IMR-90 (cell line): ENCODE data around the gene RFK. TPM values are rescaled to one million over a fixed set of nuclear protein-coding genes. Genes with fewer than 3 reads are reported as not detected.

ENCODE experiments used
- ATAC-seq: fragments of 200-7000 bp; cut with Tn5 transposase; 2 replicates; pipeline ENCODE4 v1.9.1; 2020; ENCODE audit warnings: low read depth, mild to moderate bottlenecking, moderate library complexity
- BruUV-seq: library from RNA; stranded (reverse); fragments of 400-500 nt; replicated peaks from 2 replicates; lab custom pipeline; 2021; lab: Mats Ljungman, UMichigan
- CTCF ChIA-PET: fragments of 300-600 bp; formaldehyde crosslinking; extraction: SDS; loops from one replicate; lab custom pipeline; 2021; ENCODE audit warnings: antibody characterized with exemption; lab: Yijun Ruan, JAX
- POLR2A ChIA-PET: fragments of 300-600 bp; sonication (Branson Sonifier 250); formaldehyde crosslinking; loops from one replicate; lab custom pipeline; 2022; ENCODE audit warnings: antibody characterized with exemption; ENCODE audit not compliant: unreplicated experiment; lab: Charles Lee
- DNase-seq: peaks from one replicate; pipeline ENCODE4 v3.0.0; 2013
- H2AFZ ChIP-seq: replicated peaks from 2 replicates; pipeline ENCODE3; 2013; ENCODE audit warnings: low read length, mild to moderate bottlenecking; ENCODE audit not compliant: poor library complexity
- H2AK5ac ChIP-seq: 2 replicates; pipeline ENCODE4 v1.6.1; 2013; ENCODE audit warnings: low read depth, low read length, inconsistent platforms
- H2AK9ac ChIP-seq: replicated peaks from 2 replicates; pipeline ENCODE3; 2013; ENCODE audit warnings: mild to moderate bottlenecking, low read depth, low read length, moderate library complexity; ENCODE audit not compliant: poor library complexity
- H2BK120ac ChIP-seq: 2 replicates; pipeline ENCODE4 v1.6.1; 2013; ENCODE audit warnings: low read depth, low read length, inconsistent platforms
- H2BK15ac ChIP-seq: 3 replicates; pipeline ENCODE4 v1.6.1; 2013; ENCODE audit warnings: low read depth, low read length, inconsistent platforms
- H2BK20ac ChIP-seq: 2 replicates; pipeline ENCODE4 v1.6.1; 2013; ENCODE audit warnings: low read depth, mild to moderate bottlenecking, inconsistent platforms, low read length, moderate library complexity
- H2BK5ac ChIP-seq: 2 replicates; pipeline ENCODE4 v1.6.1; 2013; ENCODE audit warnings: mild to moderate bottlenecking, low read depth, low read length, inconsistent platforms; ENCODE audit not compliant: poor library complexity, severe bottlenecking
- H3K14ac ChIP-seq: replicated peaks from 2 replicates; pipeline ENCODE4 v1.6.1; 2013; ENCODE audit warnings: low read depth, low read length, inconsistent platforms
- H3K18ac ChIP-seq: 2 replicates; pipeline ENCODE4 v1.6.1; 2013; ENCODE audit warnings: low read depth, low read length, control low read depth
- H3K23ac ChIP-seq: 2 replicates; pipeline ENCODE4 v1.6.1; 2013; ENCODE audit warnings: low read depth, low read length, inconsistent platforms
- H3K27ac ChIP-seq: 2 replicates; pipeline ENCODE4 v1.5.1; 2013; ENCODE audit warnings: mild to moderate bottlenecking, control low read depth, low read length; ENCODE audit not compliant: insufficient read depth
- H3K27me3 ChIP-seq: 2 replicates; pipeline ENCODE4 v1.6.1; 2013; ENCODE audit warnings: low read length; ENCODE audit not compliant: control insufficient read depth, insufficient read depth
- H3K36me3 ChIP-seq: 2 replicates; pipeline ENCODE4 v1.6.1; 2013; ENCODE audit warnings: low read length, mixed read lengths; ENCODE audit not compliant: control insufficient read depth, insufficient read depth
- H3K4ac ChIP-seq: 2 replicates; pipeline ENCODE4 v1.6.1; 2013; ENCODE audit warnings: low read depth, low read length, inconsistent platforms
- H3K4me1 ChIP-seq: 2 replicates; pipeline ENCODE4 v1.6.1; 2013; ENCODE audit warnings: low read length, mixed read lengths; ENCODE audit not compliant: control insufficient read depth, insufficient read depth
- H3K4me2 ChIP-seq: 2 replicates; pipeline ENCODE4 v1.6.1; 2013; ENCODE audit warnings: low read depth, mild to moderate bottlenecking, control low read depth, low read length, moderate library complexity
- H3K4me3 ChIP-seq: 2 replicates; pipeline ENCODE4 v1.5.1; 2013; ENCODE audit warnings: low read depth, mild to moderate bottlenecking, control low read depth, low read length, moderate library complexity; ENCODE audit not compliant: insufficient read depth
- H3K56ac ChIP-seq: 2 replicates; pipeline ENCODE4 v1.6.1; 2013; ENCODE audit warnings: low read length, inconsistent platforms; ENCODE audit not compliant: insufficient read depth; ENCODE audit errors: extremely low read depth
- H3K79me1 ChIP-seq, 2 experiments: 2 replicates each; pipeline ENCODE4 v1.6.1; 2013; ENCODE audit warnings: low read length in 2 of 2, inconsistent platforms in 1 of 2, low read depth in 1 of 2
- H3K9ac ChIP-seq: 2 replicates; pipeline ENCODE4 v1.6.1; 2013; ENCODE audit warnings: low read depth, low read length, control low read depth
- H3K9me1 ChIP-seq: 2 replicates; pipeline ENCODE4 v1.6.1; 2013; ENCODE audit warnings: low read length, inconsistent platforms; ENCODE audit not compliant: insufficient read depth
- H3K9me3 ChIP-seq: 2 replicates; pipeline ENCODE4 v1.6.1; 2013; ENCODE audit warnings: low read length; ENCODE audit not compliant: control insufficient read depth, insufficient read depth
- H4K20me1 ChIP-seq: 2 replicates; pipeline ENCODE4 v1.6.1; 2013; ENCODE audit warnings: low read length, inconsistent platforms; ENCODE audit not compliant: insufficient read depth
- H4K5ac ChIP-seq: 2 replicates; pipeline ENCODE4 v1.6.1; 2013; ENCODE audit warnings: mild to moderate bottlenecking, low read depth, low read length, control low read depth
- H4K8ac ChIP-seq, 2 experiments: 2 replicates each; pipeline ENCODE4 v1.6.1; 2013; ENCODE audit warnings: low read depth in 2 of 2, low read length in 2 of 2, control low read depth in 1 of 2, inconsistent platforms in 1 of 2
- H4K91ac ChIP-seq: 2 replicates; pipeline ENCODE4 v1.6.1; 2013; ENCODE audit warnings: low read depth, low read length, inconsistent platforms; ENCODE audit not compliant: insufficient read depth
- FOS ChIP-seq: fragments of 150-350 bp; IDR thresholded peaks from 2 replicates; pipeline ENCODE4 v1.6.1; 2016; ENCODE audit warnings: low read depth, low read length
- WGBS, 2 experiments: methylation state at CpG; one replicate each; pipeline versions ENCODE4 v1.1.5 to v1.1.7; 2013; ENCODE audit warnings: missing lambda C conversion rate in 2 of 2; ENCODE audit not compliant: insufficient read length in 1 of 2; ENCODE audit errors: extremely low coverage in 2 of 2; 5-methylcytosine and 5-hydroxymethylcytosine counted together
- dilution Hi-C: fragments of 300-500 bp; cut with HindIII; formaldehyde crosslinking; loops from one replicate; pipeline ENCODE4 v1.14.3; 2018; ENCODE audit warnings: low sequenced_read_pairs; ENCODE audit not compliant: unreplicated experiment
- in situ Hi-C: fragments of 300-500 bp; cut with MboI; formaldehyde crosslinking; loops from 3 replicates; pipeline ENCODE4 v1.14.3; 2019; ENCODE audit warnings: low sequenced_read_pairs, inconsistent platforms, mixed read lengths
- intact Hi-C: fragments of 100-400 bp; cut with micrococcal nuclease; formaldehyde crosslinking; loops from 2 replicates; pipeline ENCODE4 v1.10.0; 2022
- polyA plus RNA-seq, 3 experiments: library from polyadenylated mRNA; depleted of rRNA; stranded (reverse); fragments of >200 nt; gene quantifications; 2 replicates each; pipeline ENCODE4 v1.2.3, GENCODE V29; 2012; ENCODE audit warnings: low replicate concordance in 1 of 3
- total RNA-seq: library from RNA; depleted of rRNA; stranded (reverse); fragments of >200 nt; gene quantifications from 2 replicates; pipeline ENCODE4 v1.2.3, GENCODE V29; 2012

The RFK gene
- total and polyA plus RNA-seq, 2 of the 4 experiments (the other 2 are of a cell fraction): 10.3 to 13.8 TPM

DNA sequence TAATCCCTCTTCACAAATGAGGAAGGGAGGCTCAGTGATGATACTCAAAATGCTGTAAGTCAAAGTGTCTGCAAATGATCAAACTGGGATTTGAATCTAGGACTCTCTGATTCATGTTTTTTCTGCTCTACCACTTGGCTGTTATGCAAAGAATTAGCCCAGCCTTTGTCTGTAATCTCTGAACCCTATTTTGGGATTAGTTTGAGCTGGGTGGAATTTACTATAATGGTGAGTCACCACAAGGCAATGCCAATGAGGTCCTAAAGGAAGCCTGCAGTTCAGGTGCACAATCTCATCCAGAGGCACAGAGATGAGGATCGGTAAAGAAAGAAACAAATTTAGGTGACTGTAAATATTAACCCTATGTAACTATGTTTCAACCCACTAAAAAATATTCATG lies 29.2 kb downstream of the RFK start:
- Histone ChIP-seq H3K23ac (no peak overlapping the region), H2BK20ac (no peak overlapping the region), H2BK15ac (no peak overlapping the region), H3K9me1 (no peaks in the 10 kb centered on the region), H3K79me1 (no peaks in the 10 kb centered on the region), H4K20me1 (no peaks in the 10 kb centered on the region), H3K18ac (no peak overlapping the region), H3K27ac (no peak overlapping the region), H4K91ac (no peak overlapping the region), H3K4me3 (no peak overlapping the region), H2BK5ac (no peak overlapping the region), H4K8ac (no peak overlapping the region), H3K36me3 (no peaks in the 10 kb centered on the region), H3K14ac (no peak overlapping the region), H3K9ac (no peak overlapping the region), H2AK9ac (no peak overlapping the region), H4K5ac (no peak overlapping the region), H3K56ac (no peak overlapping the region), H3K27me3 (no peaks in the 10 kb centered on the region), H3K4me2 (no peak overlapping the region; the same call in 1 of the 2 replicates), H3K4ac (no peak overlapping the region), H3K9me3 (no peaks in the 10 kb centered on the region), H2AK5ac (no peak overlapping the region), H2AFZ (no peak overlapping the region), H2BK120ac (no peak overlapping the region), H3K4me1 (peaks cover 2% of the 10 kb centered on the region; the same call in 1 of the 2 replicates)
- POLR2A ChIA-PET: no interaction called here
- TF ChIP-seq FOS: no peak
- dilution Hi-C loops (no loop called here), intact Hi-C loops (no loop called here), in situ Hi-C loops (no loop called here)
- BruUV-seq: no TSS peak
- CTCF ChIA-PET: no interaction called here
- peak; percentile 72 for ATAC-seq
- no CpG with 5 or more reads among the region's 1 CpG for WGBS, 2 experiments
- peak; percentile 38 for DNase-seq
